H1 (cell line): ENCODE data around the gene TIMM8B. TPM values are rescaled to one million over a fixed set of nuclear protein-coding genes. Genes with fewer than 3 reads are reported as not detected.

Experiments
- CTCF ChIA-PET: fragments of 300-600 bp; sonication (Branson Sonifier 250); formaldehyde crosslinking; loops from one replicate; lab custom pipeline; 2021; ENCODE audit not compliant: partially characterized antibody; lab: Charles Lee
- POLR2A ChIA-PET: fragments of 300-600 bp; sonication (Branson Sonifier 250); formaldehyde crosslinking; loops from one replicate; lab custom pipeline; 2021; ENCODE audit warnings: inconsistent platforms; ENCODE audit not compliant: partially characterized antibody; lab: Charles Lee
- DNase-seq, 2 experiments: peaks; one replicate each; pipeline versions ENCODE4 v3.0.0 to v3.0.0-alpha.2; 2010 to 2022; ENCODE audit warnings: low spot score in 2 of 2, low read depth in 1 of 2, mixed read lengths in 1 of 2
- FAIRE-seq: peaks from 2 replicates; lab custom pipeline; 2011; peaks lifted over from hg19 to GRCh38; lab: Jason Lieb, UNC
- H2AFZ ChIP-seq: 2 replicates; pipeline ENCODE4 v1.8.1; 2012; ENCODE audit warnings: low read length, inconsistent platforms
- H2AK5ac ChIP-seq: 2 replicates; pipeline ENCODE4 v1.6.1; 2013; ENCODE audit warnings: low read depth, low read length
- H2BK120ac ChIP-seq: replicated peaks from 2 replicates; pipeline ENCODE3; 2013; ENCODE audit warnings: low read depth, low read length, inconsistent platforms
- H2BK12ac ChIP-seq: 2 replicates; pipeline ENCODE4 v1.6.1; 2013; ENCODE audit warnings: low read depth, low read length
- H2BK15ac ChIP-seq: 2 replicates; pipeline ENCODE4 v1.6.1; 2013; ENCODE audit warnings: low read length
- H2BK20ac ChIP-seq: 2 replicates; pipeline ENCODE4 v1.6.1; 2013; ENCODE audit warnings: low read length
- H2BK5ac ChIP-seq: 2 replicates; pipeline ENCODE4 v1.6.1; 2013; ENCODE audit warnings: low read depth, low read length
- H3K14ac ChIP-seq: 2 replicates; pipeline ENCODE4 v1.6.1; 2013; ENCODE audit warnings: inconsistent platforms; ENCODE audit not compliant: insufficient read length
- H3K18ac ChIP-seq: 2 replicates; pipeline ENCODE4 v1.6.1; 2013; ENCODE audit warnings: low read length; ENCODE audit errors: extremely low read depth
- H3K23ac ChIP-seq: 2 replicates; pipeline ENCODE4 v1.6.1; 2013; ENCODE audit warnings: inconsistent platforms; ENCODE audit not compliant: insufficient read length
- H3K23me2 ChIP-seq: 2 replicates; pipeline ENCODE4 v1.6.1; 2013; ENCODE audit warnings: low read depth, low read length
- H3K27ac ChIP-seq: 2 replicates; pipeline ENCODE4 v1.6.1; 2011; ENCODE audit warnings: low read depth, low read length, inconsistent platforms
- H3K27me3 ChIP-seq, 4 experiments: replicated peaks in 1 of 4; 1 replicate in 1 of 4; 2 replicates in 3 of 4; pipeline versions ENCODE4 v1.6.1 to v1.8.1; 2011 to 2013; ENCODE audit warnings: low read length in 3 of 4, mild to moderate bottlenecking in 3 of 4, inconsistent platforms in 2 of 4, mixed read lengths in 2 of 4, moderate library complexity in 1 of 4; ENCODE audit not compliant: control insufficient read depth in 3 of 4, insufficient read depth in 3 of 4; ENCODE audit errors: extremely low read depth in 1 of 4
- H3K36me3 ChIP-seq, 4 experiments: 2 replicates each; pipeline versions ENCODE4 v1.6.1 to v1.8.1; 2011 to 2013; ENCODE audit warnings: mild to moderate bottlenecking in 4 of 4, low read length in 3 of 4, moderate library complexity in 2 of 4, control low read depth in 1 of 4, inconsistent platforms in 1 of 4; ENCODE audit not compliant: insufficient read depth in 4 of 4, control insufficient read depth in 2 of 4
- H3K4ac ChIP-seq: replicated peaks from 2 replicates; pipeline ENCODE3; 2013; ENCODE audit warnings: low read length, low read depth, mixed read lengths, inconsistent platforms; ENCODE audit not compliant: insufficient read length
- H3K4me1 ChIP-seq, 4 experiments: replicated peaks in 1 of 4; 1 replicate in 1 of 4; 2 replicates in 3 of 4; pipeline versions ENCODE4 v1.6.1 to v1.8.1; 2011 to 2013; ENCODE audit warnings: low read length in 3 of 4, inconsistent platforms in 2 of 4, mixed read lengths in 1 of 4; ENCODE audit not compliant: insufficient read depth in 4 of 4, control insufficient read depth in 3 of 4
- H3K4me2 ChIP-seq, 2 experiments: 2 replicates each; pipeline versions ENCODE4 v1.6.1 to v1.8.1; 2011 to 2013; ENCODE audit warnings: low read depth in 2 of 2, low read length in 2 of 2, control low read depth in 1 of 2, inconsistent platforms in 1 of 2, mild to moderate bottlenecking in 1 of 2; ENCODE audit not compliant: insufficient read depth in 1 of 2
- H3K4me3 ChIP-seq, 4 experiments: fragments of 200-600, 300-600 bp in 1 of 4; sonication (generic), shearing (Covaris generic), sonication (Bioruptor Twin) in 1 of 4; 2 replicates each; pipeline versions ENCODE4 v1.5.1 to v1.8.1; 2011 to 2016; ENCODE audit warnings: low read length in 4 of 4, low read depth in 3 of 4, control low read depth in 2 of 4, inconsistent platforms in 2 of 4, mild to moderate bottlenecking in 2 of 4, mixed read lengths in 1 of 4, moderate library complexity in 1 of 4; ENCODE audit not compliant: insufficient read depth in 2 of 4; ENCODE audit errors: extremely low read depth in 1 of 4
- H3K56ac ChIP-seq: replicated peaks from 2 replicates; pipeline ENCODE3; 2013; ENCODE audit warnings: low read depth, mild to moderate bottlenecking, mixed read lengths, low read length, inconsistent platforms; ENCODE audit not compliant: insufficient read length
- H3K79me1 ChIP-seq: 2 replicates; pipeline ENCODE4 v1.6.1; 2013; ENCODE audit warnings: low read depth, low read length, control low read depth
- H3K79me2 ChIP-seq, 2 experiments: 2 replicates each; pipeline versions ENCODE4 v1.6.1 to v1.8.1; 2012 to 2013; ENCODE audit warnings: low read length in 2 of 2, mild to moderate bottlenecking in 2 of 2, inconsistent platforms in 1 of 2; ENCODE audit not compliant: insufficient read depth in 2 of 2, control insufficient read depth in 1 of 2
- H3K9ac ChIP-seq, 4 experiments: replicated peaks in 1 of 4; 1 replicate in 1 of 4; 2 replicates in 3 of 4; pipeline versions ENCODE4 v1.6.1 to v1.8.1; 2011 to 2013; ENCODE audit warnings: low read depth in 3 of 4, low read length in 3 of 4, control low read depth in 2 of 4, mild to moderate bottlenecking in 2 of 4, moderate library complexity in 2 of 4, inconsistent platforms in 1 of 4; ENCODE audit errors: extremely low read depth in 1 of 4
- H3K9me3 ChIP-seq, 2 experiments: 2 replicates each; pipeline versions ENCODE4 v1.6.1 to v1.8.1; 2012 to 2013; ENCODE audit warnings: mild to moderate bottlenecking in 2 of 2, moderate library complexity in 2 of 2, control low read depth in 1 of 2, inconsistent platforms in 1 of 2, low read depth in 1 of 2, low read length in 1 of 2, mixed read lengths in 1 of 2; ENCODE audit not compliant: insufficient read depth in 2 of 2
- H4K20me1 ChIP-seq, 2 experiments: replicated peaks in 1 of 2; 2 replicates each; pipeline versions ENCODE3 to v1.8.1; 2011 to 2013; ENCODE audit warnings: inconsistent platforms in 2 of 2, low read length in 2 of 2, mild to moderate bottlenecking in 1 of 2; ENCODE audit not compliant: insufficient read depth in 2 of 2, control insufficient read depth in 1 of 2
- H4K5ac ChIP-seq: 2 replicates; pipeline ENCODE4 v1.6.1; 2013; ENCODE audit warnings: low read length, low read depth, mixed read lengths, inconsistent platforms; ENCODE audit not compliant: insufficient read length
- H4K8ac ChIP-seq: 2 replicates; pipeline ENCODE4 v1.8.0; 2013; ENCODE audit warnings: mild to moderate bottlenecking, moderate library complexity, low read length, inconsistent platforms; ENCODE audit not compliant: insufficient read depth; ENCODE audit errors: extremely low read depth
- H4K91ac ChIP-seq: replicated peaks from 2 replicates; pipeline ENCODE3; 2013; ENCODE audit warnings: low read length, mixed read lengths, inconsistent platforms; ENCODE audit not compliant: insufficient read length
- CBX8 ChIP-seq: fragments of 300-800, 300-1000 bp; sonication (generic); IDR thresholded peaks from 2 replicates; pipeline ENCODE4 v1.7.1; 2016; ENCODE audit warnings: low read depth, low read length, borderline replicate concordance
- CHD2 ChIP-seq: IDR thresholded peaks from 2 replicates; pipeline ENCODE4 v1.6.1; 2012; ENCODE audit warnings: low read length, improper control_type of control experiment
- EP300 ChIP-seq, 2 experiments: IDR thresholded peaks; 1 replicate in 1 of 2; 2 replicates in 1 of 2; pipeline ENCODE4 v1.6.1; 2011 to 2012; ENCODE audit warnings: low read depth in 2 of 2, low read length in 2 of 2, mild to moderate bottlenecking in 2 of 2, borderline replicate concordance in 1 of 2, inconsistent platforms in 1 of 2, moderate library complexity in 1 of 2
- GABPA ChIP-seq: IDR thresholded peaks from 2 replicates; pipeline ENCODE4 v1.6.1; 2011; ENCODE audit warnings: mild to moderate bottlenecking, low read length, moderate library complexity, borderline replicate concordance; ENCODE audit not compliant: insufficient read depth
- HDAC6 ChIP-seq: IDR thresholded peaks from one replicate; pipeline ENCODE4 v1.7.1; 2012; ENCODE audit warnings: low read depth, mild to moderate bottlenecking, inconsistent platforms, low read length, moderate library complexity
- MAFK ChIP-seq: IDR thresholded peaks from 2 replicates; pipeline ENCODE4 v1.6.1; 2012; ENCODE audit warnings: low read depth, mild to moderate bottlenecking, improper control_type of control experiment, low read length
- POLR2A ChIP-seq, 2 experiments: IDR thresholded peaks; 1 replicate in 1 of 2; 2 replicates in 1 of 2; pipeline ENCODE4 v1.6.1; 2011; ENCODE audit warnings: low read depth in 2 of 2, low read length in 2 of 2, mild to moderate bottlenecking in 2 of 2; ENCODE audit errors: control extremely low read depth in 1 of 2
- SP1 ChIP-seq: IDR thresholded peaks from 2 replicates; pipeline ENCODE4 v1.6.1; 2011; ENCODE audit warnings: low read depth, low read length
- TAF1 ChIP-seq: IDR thresholded peaks from 2 replicates; pipeline ENCODE4 v1.6.1; 2011; ENCODE audit warnings: mild to moderate bottlenecking, low read depth, low read length
- TAF7 ChIP-seq: optimal IDR thresholded peaks from 2 replicates; pipeline ENCODE3; 2011; ENCODE audit warnings: low read depth, mild to moderate bottlenecking, inconsistent platforms, low read length, moderate library complexity, borderline replicate concordance
- USF2 ChIP-seq: IDR thresholded peaks from 2 replicates; pipeline ENCODE4 v1.6.1; 2011; ENCODE audit warnings: low read length, improper control_type of control experiment
- WGBS, 2 experiments: shearing (Covaris generic) in 1 of 2; methylation state at CpG; one replicate each; pipeline versions ENCODE4 v1.1.6 to v1.1.7; 2013 to 2015; ENCODE audit warnings: low lambda C conversion rate in 2 of 2, mixed read lengths in 2 of 2, inconsistent platforms in 1 of 2, low coverage in 1 of 2, missing lambda C conversion rate in 1 of 2; ENCODE audit not compliant: insufficient replicate concordance in 2 of 2, insufficient coverage in 1 of 2, insufficient read length in 1 of 2; ENCODE audit errors: extremely low coverage in 1 of 2, missing lambda C conversion rate in 1 of 2; 5-methylcytosine and 5-hydroxymethylcytosine counted together
- polyA plus RNA-seq, 7 experiments: library from polyadenylated mRNA; depleted of rRNA in 3 of 7; stranded (reverse) in 5 of 7; unstranded in 2 of 7; fragments of >200 nt in 5 of 7; fragments of 200-250 nt in 2 of 7; gene quantifications; 1 replicate in 5 of 7; 2 replicates in 1 of 7; 4 replicates in 1 of 7; pipeline versions ENCODE4 v1.2.1 to v1.2.3, GENCODE V29; 2011 to 2013; ENCODE audit warnings: missing spikeins in 2 of 7, mixed read lengths in 2 of 7
- total RNA-seq: library from RNA; stranded (reverse); fragmentation: NEBNext Ultra II Directional; extraction: Animal tissue kit (Norgen Biotek cat#: 25700); gene quantifications from 2 replicates; pipeline ENCODE4 v1.2.1, GENCODE V29; 2021

The TIMM8B gene
- total and polyA plus RNA-seq, 2 of the 8 experiments (the other 6 are each of a cell fraction or from before 2014, with no cell fraction given) = 93.7 to 143 TPM

- Histone ChIP-seq H3K23ac (no peak overlapping the region), H3K56ac (no peak overlapping the region), H2BK12ac (no peak overlapping the region), H3K4me1 (no peaks in the 10 kb centered on the region), H3K4me2 (no peak overlapping the region), H2AK5ac (no peak overlapping the region), H3K9ac (no peak overlapping the region), H3K79me2 (peaks cover 0 to 2% of the 10 kb centered on the region in 2 experiments; a peak in 2 of 4 replicates), H3K79me1 (no peaks in the 10 kb centered on the region), H4K8ac (no peak overlapping the region), H2BK20ac (no peak overlapping the region), H3K18ac (no peak overlapping the region), H3K36me3 (peaks cover 3 to 49% (median 22%) of the 10 kb centered on the region in 4 experiments; a peak in 6 of 8 replicates), H3K27me3 (no peaks in the 10 kb centered on the region), H3K4me3 (no peak overlapping the region), H2BK15ac (no peak overlapping the region), H2AFZ (no peak overlapping the region), H2BK120ac (no peak overlapping the region), H2BK5ac (no peak overlapping the region), H3K27ac (no peak overlapping the region), H3K14ac (no peak overlapping the region), H4K91ac (no peak overlapping the region), H3K9me3 (no peaks in the 10 kb centered on the region), H3K4ac (no peak overlapping the region), H3K23me2 (no peaks in the 10 kb centered on the region), H4K20me1 (no peaks in the 10 kb centered on the region), H4K5ac (no peak overlapping the region)
- POLR2A ChIA-PET = interaction anchor here (0.6 to 2.5 kb wide), 3 partner anchors 8 to 11 kb away, joined by 3 to 8 read pairs (median 3); no protein-coding TSS in a partner anchor
- no peak for DNase-seq
- FAIRE-seq = no peak
- 96% methylated on average over 3 of the region's 3 CpGs; no CpG with 5 or more reads in 1 of the 2 experiments for WGBS, 2 experiments
- CTCF ChIA-PET = no interaction called here
- TF ChIP-seq EP300 (IDR thresholded peaks at IDR 0.05; ENCODE audit: borderline replicate concordance in 1 of 2, low read depth in 2 of 2, low read length in 2 of 2) (no peak), TAF1 (no peak), CBX8 (no peak), POLR2A (IDR thresholded peaks at IDR 0.05; ENCODE audit: control extremely low read depth in 1 of 2, low read depth in 2 of 2, low read length in 2 of 2) (no peak), SP1 (no peak), MAFK (no peak), HDAC6 (no peak), USF2 (no peak), GABPA (no peak), TAF7 (no peak), CHD2 (no peak)
These were observed 35.8 kb downstream of the TIMM8B start for GRCh38 chr11:112050721-112051120.
